ENCODE measurements around the gene APOBEC3B.

DNA sequence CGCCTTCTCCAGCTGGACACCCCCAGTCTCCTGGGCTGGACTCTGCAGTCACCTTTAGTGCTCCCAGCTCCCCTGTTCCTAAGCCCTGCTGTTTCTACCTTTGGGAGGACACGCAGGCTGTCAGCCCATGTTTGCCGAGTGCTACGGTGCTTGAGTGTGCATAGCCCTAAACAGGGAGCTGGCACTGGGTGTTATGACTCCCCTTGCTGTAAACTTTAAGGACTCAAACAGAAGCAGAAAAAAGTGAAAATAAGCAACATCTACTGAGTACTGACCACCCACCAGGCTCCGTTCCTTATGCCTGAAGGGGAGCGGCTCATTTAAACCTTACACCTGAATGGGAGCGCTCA, 7.3 kb upstream of the APOBEC3B start:
- TF ChIP-seq, protein P1, sequence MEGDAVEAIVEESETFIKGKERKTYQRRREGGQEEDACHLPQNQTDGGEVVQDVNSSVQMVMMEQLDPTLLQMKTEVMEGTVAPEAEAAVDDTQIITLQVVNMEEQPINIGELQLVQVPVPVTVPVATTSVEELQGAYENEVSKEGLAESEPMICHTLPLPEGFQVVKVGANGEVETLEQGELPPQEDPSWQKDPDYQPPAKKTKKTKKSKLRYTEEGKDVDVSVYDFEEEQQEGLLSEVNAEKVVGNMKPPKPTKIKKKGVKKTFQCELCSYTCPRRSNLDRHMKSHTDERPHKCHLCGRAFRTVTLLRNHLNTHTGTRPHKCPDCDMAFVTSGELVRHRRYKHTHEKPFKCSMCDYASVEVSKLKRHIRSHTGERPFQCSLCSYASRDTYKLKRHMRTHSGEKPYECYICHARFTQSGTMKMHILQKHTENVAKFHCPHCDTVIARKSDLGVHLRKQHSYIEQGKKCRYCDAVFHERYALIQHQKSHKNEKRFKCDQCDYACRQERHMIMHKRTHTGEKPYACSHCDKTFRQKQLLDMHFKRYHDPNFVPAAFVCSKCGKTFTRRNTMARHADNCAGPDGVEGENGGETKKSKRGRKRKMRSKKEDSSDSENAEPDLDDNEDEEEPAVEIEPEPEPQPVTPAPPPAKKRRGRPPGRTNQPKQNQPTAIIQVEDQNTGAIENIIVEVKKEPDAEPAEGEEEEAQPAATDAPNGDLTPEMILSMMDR (IDR thresholded peaks at IDR 0.05; ENCODE audit: borderline replicate concordance, extremely low read depth, low read length, poor library complexity, severe bottlenecking), result no peak
- no peak for TF ChIP-seq EZH2 (IDR thresholded peaks at IDR 0.05; ENCODE audit: borderline replicate concordance, low read depth, low read length, severe bottlenecking)

All from DND-41 (cell line).